Nephron progenitor cell (in vitro differentiated cells): ENCODE measurements around the gene XYLB.

Experiments used
- DNase-seq: peaks from one replicate; pipeline ENCODE4 v3.0.0; 2021
- H3K27ac Mint-ChIP-seq: 2 replicates; pipeline ENCODE4 v1.8.0; 2021; ENCODE audit warnings: mild to moderate bottlenecking, moderate library complexity, mixed read lengths
- H3K27me3 Mint-ChIP-seq: 2 replicates; pipeline ENCODE4 v1.8.0; 2021; ENCODE audit warnings: mild to moderate bottlenecking, low read depth, mixed read lengths; ENCODE audit not compliant: poor library complexity
- H3K36me3 Mint-ChIP-seq: 2 replicates; pipeline ENCODE4 v1.8.0; 2021; ENCODE audit warnings: low read depth, mixed read lengths
- H3K4me1 Mint-ChIP-seq: 2 replicates; pipeline ENCODE4 v1.8.0; 2021; ENCODE audit warnings: mixed read lengths
- H3K4me3 Mint-ChIP-seq: 2 replicates; pipeline ENCODE4 v1.8.0; 2021; ENCODE audit warnings: mild to moderate bottlenecking, moderate library complexity, mixed read lengths
- H3K9me3 Mint-ChIP-seq: 2 replicates; pipeline ENCODE4 v1.8.0; 2021; ENCODE audit warnings: mild to moderate bottlenecking, moderate library complexity, mixed read lengths
- TF ChIP-seq, protein P1 (sequence below): fragments of 200-600 bp; sonication (generic); IDR thresholded peaks from 2 replicates; pipeline ENCODE4 v1.5.0; 2021; ENCODE audit warnings: antibody characterized with exemption

The XYLB gene

GRCh38 chr3:38345879-38346586 lies 552 bp upstream of the XYLB start:
- Mint-ChIP-seq H3K36me3 (peaks cover under 1% of the 10 kb centered on the region), H3K27ac (no peak overlapping the region), H3K4me1 (peaks cover 5% of the 10 kb centered on the region), H3K9me3 (peaks cover 16% of the 10 kb centered on the region), H3K27me3 (peaks cover under 1% of the 10 kb centered on the region), H3K4me3 (peak overlapping the region; percentile 76)
- no peak for DNase-seq
- TF ChIP-seq, protein P1, sequence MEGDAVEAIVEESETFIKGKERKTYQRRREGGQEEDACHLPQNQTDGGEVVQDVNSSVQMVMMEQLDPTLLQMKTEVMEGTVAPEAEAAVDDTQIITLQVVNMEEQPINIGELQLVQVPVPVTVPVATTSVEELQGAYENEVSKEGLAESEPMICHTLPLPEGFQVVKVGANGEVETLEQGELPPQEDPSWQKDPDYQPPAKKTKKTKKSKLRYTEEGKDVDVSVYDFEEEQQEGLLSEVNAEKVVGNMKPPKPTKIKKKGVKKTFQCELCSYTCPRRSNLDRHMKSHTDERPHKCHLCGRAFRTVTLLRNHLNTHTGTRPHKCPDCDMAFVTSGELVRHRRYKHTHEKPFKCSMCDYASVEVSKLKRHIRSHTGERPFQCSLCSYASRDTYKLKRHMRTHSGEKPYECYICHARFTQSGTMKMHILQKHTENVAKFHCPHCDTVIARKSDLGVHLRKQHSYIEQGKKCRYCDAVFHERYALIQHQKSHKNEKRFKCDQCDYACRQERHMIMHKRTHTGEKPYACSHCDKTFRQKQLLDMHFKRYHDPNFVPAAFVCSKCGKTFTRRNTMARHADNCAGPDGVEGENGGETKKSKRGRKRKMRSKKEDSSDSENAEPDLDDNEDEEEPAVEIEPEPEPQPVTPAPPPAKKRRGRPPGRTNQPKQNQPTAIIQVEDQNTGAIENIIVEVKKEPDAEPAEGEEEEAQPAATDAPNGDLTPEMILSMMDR = no peak

DNA sequence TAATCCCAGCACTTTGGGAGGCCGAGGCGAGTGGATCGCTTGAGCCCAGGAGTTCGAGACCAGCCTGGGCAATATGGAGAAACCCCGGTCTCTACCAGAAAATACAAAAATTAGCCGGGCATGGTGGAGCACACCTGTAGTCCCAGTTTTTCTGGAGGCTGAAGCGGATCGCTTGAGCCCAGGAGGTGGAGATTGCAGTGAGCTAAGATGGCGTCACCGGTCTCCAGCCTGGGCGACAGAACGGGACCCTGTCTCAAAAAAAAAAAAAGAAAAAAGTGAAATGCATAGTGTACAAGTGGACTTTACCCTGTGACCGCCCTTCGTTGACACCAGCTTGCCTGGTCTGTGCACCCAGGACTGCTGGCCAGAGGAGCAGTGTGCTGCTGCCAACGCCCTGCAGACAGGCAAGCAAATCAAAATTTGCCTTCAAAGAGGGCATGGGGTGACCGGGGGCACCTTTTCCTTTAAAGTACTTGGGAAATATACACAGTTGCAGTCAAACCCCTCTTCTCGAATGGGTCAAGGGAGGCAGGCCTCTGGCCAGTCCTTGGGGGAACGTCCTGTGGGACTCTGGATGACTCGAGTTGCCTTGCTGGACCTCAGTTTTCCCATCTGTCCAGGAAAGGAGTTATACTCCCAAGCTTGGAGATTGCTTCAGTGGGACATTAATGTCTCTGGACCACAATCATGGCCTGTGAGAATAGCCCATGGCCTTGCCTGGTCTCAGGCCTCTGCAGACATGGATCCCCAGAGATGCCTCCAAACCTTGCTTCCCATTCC lies 1.0 kb downstream of the XYLB start:
- Mint-ChIP-seq H3K27me3 (no peaks in the 10 kb centered on the region), H3K27ac (no peak overlapping the region), H3K4me1 (peaks cover 5% of the 10 kb centered on the region), H3K36me3 (peaks cover 16% of the 10 kb centered on the region), H3K9me3 (peaks cover 16% of the 10 kb centered on the region), H3K4me3 (no peak overlapping the region)
- no peak for DNase-seq
- TF ChIP-seq, protein P1 = no peak

DNA sequence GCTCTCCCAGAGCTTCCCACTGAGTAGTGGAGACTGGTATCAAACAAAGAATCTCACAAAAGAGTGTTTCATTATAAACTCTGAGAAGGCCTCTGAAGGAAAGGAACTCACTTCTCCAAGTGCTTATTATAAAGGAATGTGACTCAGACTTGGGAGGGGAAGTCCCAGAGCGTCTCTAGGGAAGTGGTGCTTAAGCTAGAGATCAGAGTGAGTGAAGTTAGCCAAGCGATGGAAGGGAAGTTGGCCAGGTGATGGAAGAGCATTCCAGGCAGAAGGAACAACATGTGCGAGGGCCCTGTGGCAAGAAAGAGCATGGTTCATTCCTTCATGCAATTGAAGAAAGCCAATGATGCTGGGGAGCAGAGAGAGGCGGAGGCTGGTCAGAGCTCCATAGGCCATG lies 2.3 kb downstream of the XYLB start:
- DNase-seq = no peak
- H3K27ac Mint-ChIP-seq = no peak overlapping the region
- TF ChIP-seq, protein P1 = no peak
- H3K9me3 Mint-ChIP-seq = peaks cover 11% of the 10 kb centered on the region
- H3K27me3 Mint-ChIP-seq = no peaks in the 10 kb centered on the region
- no peak overlapping the region for H3K4me3 Mint-ChIP-seq
- H3K4me1 Mint-ChIP-seq = peaks cover 5% of the 10 kb centered on the region
- peaks cover 23% of the 10 kb centered on the region for H3K36me3 Mint-ChIP-seq

- H3K36me3 Mint-ChIP-seq = peaks cover 26% of the 10 kb centered on the region
- H3K27ac Mint-ChIP-seq = no peak overlapping the region
- H3K9me3 Mint-ChIP-seq = peaks cover 2% of the 10 kb centered on the region
- no peaks in the 10 kb centered on the region for H3K27me3 Mint-ChIP-seq
- H3K4me1 Mint-ChIP-seq = peaks cover 5% of the 10 kb centered on the region
- no peak for DNase-seq
- H3K4me3 Mint-ChIP-seq = no peak overlapping the region
- TF ChIP-seq, protein P1 = no peak
Measured at GRCh38 chr3:38349684-38350359, 3.2 kb downstream of the XYLB start.

DNA sequence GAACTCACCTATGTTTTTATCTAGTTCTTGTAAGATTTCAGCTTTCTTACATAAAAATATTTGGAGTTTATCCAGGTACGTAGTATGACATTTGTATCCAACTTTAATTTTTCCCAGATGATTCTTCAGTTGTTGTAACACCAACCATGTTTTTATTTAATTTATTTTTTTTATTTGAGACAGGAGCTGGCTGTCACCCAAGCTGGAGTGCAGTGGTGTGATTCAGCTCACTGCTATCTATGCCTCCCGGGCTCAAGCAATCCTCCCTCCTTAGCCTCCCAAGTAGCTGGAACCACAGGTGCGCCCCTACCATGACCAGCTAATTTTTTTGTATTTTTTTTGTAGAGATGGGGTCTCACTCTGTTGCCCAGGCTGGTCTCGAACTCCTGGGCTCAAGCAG lies 6.6 kb downstream of the XYLB start:
- Mint-ChIP-seq H3K4me1 (peaks cover 2% of the 10 kb centered on the region), H3K36me3 (peaks cover 50% of the 10 kb centered on the region), H3K4me3 (no peak overlapping the region), H3K9me3 (peaks cover 11% of the 10 kb centered on the region), H3K27ac (no peak overlapping the region), H3K27me3 (no peaks in the 10 kb centered on the region)
- DNase-seq = no peak
- TF ChIP-seq, protein P1 = no peak
